Activated CD8-positive, alpha-beta T cell treated with anti-CD3 and anti-CD28 coated beads, Interleukin-2, amount 10 ng/mL, durations not matched to agents 7 days and 5 days (primary cell): ENCODE data around the gene MARK4. TPM values are rescaled to one million over a fixed set of nuclear protein-coding genes. Genes with fewer than 3 reads are reported as not detected.
"Not testable (repeated sequence)": the region's sequence is repeated elsewhere in the genome, so short reads cannot be mapped to it uniquely, and the experiment has no call there.

Source experiments
- ATAC-seq: fragments of 150-1000 bp; cut with Tn5 transposase; one replicate; pipeline ENCODE4 v1.10.0; 2021; ENCODE audit warnings: moderate library complexity
- CTCF ChIA-PET: fragments of 350-600 bp; sonication (Branson Sonifier 250); formaldehyde crosslinking; loops from one replicate; lab custom pipeline; 2021; ENCODE audit warnings: antibody characterized with exemption; lab: Charles Lee
- POLR2A ChIA-PET: fragments of 350-600 bp; sonication (Branson Sonifier 250); formaldehyde crosslinking; loops from one replicate; lab custom pipeline; 2021; ENCODE audit warnings: antibody characterized with exemption; lab: Charles Lee
- DNase-seq: peaks from one replicate; pipeline ENCODE4 v3.0.0-alpha.2; 2020
- H3K27ac Mint-ChIP-seq: one replicate; pipeline ENCODE4 v1.8.0; 2021; ENCODE audit warnings: mild to moderate bottlenecking, mixed read lengths
- H3K27me3 Mint-ChIP-seq: one replicate; pipeline ENCODE4 v1.8.0; 2021; ENCODE audit warnings: low read depth, mixed read lengths
- H3K36me3 Mint-ChIP-seq: one replicate; pipeline ENCODE4 v1.8.0; 2021; ENCODE audit warnings: low read depth, mixed read lengths
- H3K4me1 Mint-ChIP-seq: one replicate; pipeline ENCODE4 v1.8.0; 2021; ENCODE audit warnings: low read depth, mixed read lengths
- H3K4me3 Mint-ChIP-seq: one replicate; pipeline ENCODE4 v1.8.0; 2021; ENCODE audit warnings: mild to moderate bottlenecking, mixed read lengths
- H3K9me3 Mint-ChIP-seq: one replicate; pipeline ENCODE4 v1.8.0; 2022; ENCODE audit warnings: mixed read lengths; ENCODE audit not compliant: insufficient read depth
- total RNA-seq, 2 experiments: library from RNA; stranded (reverse); gene quantifications; one replicate each; pipeline ENCODE4 v1.2.3, GENCODE V29; 2021

The MARK4 gene
- total RNA-seq, 2 experiments from 2014 or later: 18.3 to 18.5 TPM

- H3K9me3 Mint-ChIP-seq: no peaks in the 10 kb centered on the region
- CTCF ChIA-PET: no interaction called here
Observed at GRCh38 chr19:45258862-45259261, 7.8 kb downstream of the MARK4 start.

GRCh38 chr19:45262570-45262969, 11.5 kb downstream of the MARK4 start:
- no peak overlapping the region for H3K4me3 Mint-ChIP-seq
- no peak overlapping the region for H3K27ac Mint-ChIP-seq
- CTCF ChIA-PET: no interaction called here
- no peaks in the 10 kb centered on the region for H3K9me3 Mint-ChIP-seq
- DNase-seq: no peak
- no peaks in the 10 kb centered on the region for H3K4me1 Mint-ChIP-seq
- H3K36me3 Mint-ChIP-seq: no peaks in the 10 kb centered on the region
- H3K27me3 Mint-ChIP-seq: no peaks in the 10 kb centered on the region
- POLR2A ChIA-PET: interaction anchor here (0.7 kb wide), 1 partner anchor 84 kb away, joined by 4 read pairs; the partner anchor contains the start of gene TRAPPC6A
- ATAC-seq: no peak

More at GRCh38 chr19:45258862-45259261, 7.8 kb downstream of the MARK4 start:
- Mint-ChIP-seq H3K4me3 (no peak overlapping the region), H3K27me3 (no peaks in the 10 kb centered on the region), H3K4me1 (peaks cover 10% of the 10 kb centered on the region), H3K36me3 (no peaks in the 10 kb centered on the region), H3K27ac (no peak overlapping the region)
- DNase-seq (no peak), ATAC-seq (no peak)
- POLR2A ChIA-PET: no interaction called here

GRCh38 chr19:45263013-45263412, 11.9 kb downstream of the MARK4 start:
- ATAC-seq (no peak), DNase-seq (no peak)
- H3K36me3 Mint-ChIP-seq: no peaks in the 10 kb centered on the region
- CTCF ChIA-PET: no interaction called here
- H3K27ac Mint-ChIP-seq: no peak overlapping the region
- no peaks in the 10 kb centered on the region for H3K27me3 Mint-ChIP-seq
- H3K4me3 Mint-ChIP-seq: no peak overlapping the region
- H3K4me1 Mint-ChIP-seq: no peaks in the 10 kb centered on the region
- H3K9me3 Mint-ChIP-seq: no peaks in the 10 kb centered on the region
- POLR2A ChIA-PET: no interaction called here

GRCh38 chr19:45264781-45265317, 13.8 kb downstream of the MARK4 start:
- POLR2A ChIA-PET: no interaction called here
- H3K36me3 Mint-ChIP-seq: no peaks in the 10 kb centered on the region

GRCh38 chr19:45265375-45265774, 14.3 kb downstream of the MARK4 start:
- ATAC-seq: no peak
- Mint-ChIP-seq H3K4me3 (no peak overlapping the region), H3K9me3 (no peaks in the 10 kb centered on the region), H3K36me3 (no peaks in the 10 kb centered on the region), H3K4me1 (no peaks in the 10 kb centered on the region), H3K27ac (no peak overlapping the region), H3K27me3 (no peaks in the 10 kb centered on the region)
- CTCF ChIA-PET: no interaction called here
- POLR2A ChIA-PET: no interaction called here
- no peak for DNase-seq

More at GRCh38 chr19:45264781-45265317, 13.8 kb downstream of the MARK4 start:
- H3K27ac Mint-ChIP-seq: no peak overlapping the region
- H3K27me3 Mint-ChIP-seq: no peaks in the 10 kb centered on the region
- no peak overlapping the region for H3K4me3 Mint-ChIP-seq
- DNase-seq: no peak
- ATAC-seq: no peak
- no peaks in the 10 kb centered on the region for H3K4me1 Mint-ChIP-seq
- no peaks in the 10 kb centered on the region for H3K9me3 Mint-ChIP-seq
- CTCF ChIA-PET: no interaction called here

- CTCF ChIA-PET: no interaction called here
- peaks cover 5% of the 10 kb centered on the region for H3K36me3 Mint-ChIP-seq
Observed at GRCh38 chr19:45267296-45267695, 16.2 kb downstream of the MARK4 start.

GRCh38 chr19:45269939-45270338, 18.9 kb downstream of the MARK4 start:
- H3K27ac Mint-ChIP-seq, CTCF ChIA-PET: not testable (repeated sequence)

More at GRCh38 chr19:45267296-45267695, 16.2 kb downstream of the MARK4 start:
- DNase-seq (no peak), ATAC-seq (no peak)
- no peaks in the 10 kb centered on the region for H3K4me1 Mint-ChIP-seq
- no peaks in the 10 kb centered on the region for H3K27me3 Mint-ChIP-seq
- POLR2A ChIA-PET: no interaction called here
- H3K9me3 Mint-ChIP-seq: no peaks in the 10 kb centered on the region
- no peak overlapping the region for H3K27ac Mint-ChIP-seq
- no peak overlapping the region for H3K4me3 Mint-ChIP-seq

GRCh38 chr19:45271098-45271734, 20.1 kb downstream of the MARK4 start:
- Mint-ChIP-seq H3K9me3 (no peaks in the 10 kb centered on the region), H3K27me3 (no peaks in the 10 kb centered on the region), H3K4me1 (no peaks in the 10 kb centered on the region), H3K27ac (no peak overlapping the region), H3K36me3 (peaks cover 5% of the 10 kb centered on the region), H3K4me3 (no peak overlapping the region)
- POLR2A ChIA-PET: no interaction called here
- ATAC-seq: no peak
- DNase-seq: no peak
- CTCF ChIA-PET: no interaction called here

More at GRCh38 chr19:45269939-45270338, 18.9 kb downstream of the MARK4 start:
- H3K9me3 Mint-ChIP-seq, H3K36me3 Mint-ChIP-seq, ATAC-seq, DNase-seq, H3K4me1 Mint-ChIP-seq, H3K4me3 Mint-ChIP-seq, H3K27me3 Mint-ChIP-seq, POLR2A ChIA-PET: not testable (repeated sequence)

- ChIA-PET POLR2A (no interaction called here), CTCF (no interaction called here)
- H3K36me3 Mint-ChIP-seq: peaks cover 6% of the 10 kb centered on the region
- H3K4me1 Mint-ChIP-seq: no peaks in the 10 kb centered on the region
- no peak for ATAC-seq
- H3K27ac Mint-ChIP-seq: no peak overlapping the region
- no peaks in the 10 kb centered on the region for H3K9me3 Mint-ChIP-seq
- H3K4me3 Mint-ChIP-seq: no peak overlapping the region
- DNase-seq: no peak
- no peaks in the 10 kb centered on the region for H3K27me3 Mint-ChIP-seq
Observed at GRCh38 chr19:45271735-45272108, 20.7 kb downstream of the MARK4 start.

- Mint-ChIP-seq H3K27ac (no peak overlapping the region), H3K4me3 (no peak overlapping the region), H3K9me3 (no peaks in the 10 kb centered on the region), H3K36me3 (peaks cover 6% of the 10 kb centered on the region), H3K4me1 (no peaks in the 10 kb centered on the region), H3K27me3 (no peaks in the 10 kb centered on the region)
- CTCF ChIA-PET: no interaction called here
- POLR2A ChIA-PET: no interaction called here
- no peak for ATAC-seq
- DNase-seq: no peak
Observed at GRCh38 chr19:45273521-45273855, 22.4 kb downstream of the MARK4 start.

GRCh38 chr19:45275370-45275971, 24.4 kb downstream of the MARK4 start:
- Mint-ChIP-seq H3K9me3 (no peaks in the 10 kb centered on the region), H3K27ac (no peak overlapping the region), H3K4me3 (no peak overlapping the region), H3K36me3 (peaks cover 11% of the 10 kb centered on the region), H3K27me3 (no peaks in the 10 kb centered on the region), H3K4me1 (no peaks in the 10 kb centered on the region)
- ChIA-PET CTCF (no interaction called here), POLR2A (no interaction called here)
- DNase-seq (no peak), ATAC-seq (no peak)

- DNase-seq (no peak), ATAC-seq (no peak)
- no peak overlapping the region for H3K4me3 Mint-ChIP-seq
- POLR2A ChIA-PET: no interaction called here
- CTCF ChIA-PET: no interaction called here
- H3K27ac Mint-ChIP-seq: no peak overlapping the region
- H3K36me3 Mint-ChIP-seq: peaks cover 11% of the 10 kb centered on the region
- no peaks in the 10 kb centered on the region for H3K9me3 Mint-ChIP-seq
- H3K4me1 Mint-ChIP-seq: no peaks in the 10 kb centered on the region
- no peaks in the 10 kb centered on the region for H3K27me3 Mint-ChIP-seq
Observed at GRCh38 chr19:45276284-45276687, 25.2 kb downstream of the MARK4 start.
